Neural cell (in vitro differentiated cells): ENCODE data around the gene CDK5R1. TPM values are rescaled to one million over a fixed set of nuclear protein-coding genes. Genes with fewer than 3 reads are reported as not detected.

Experiments used
- H2AFZ ChIP-seq: fragments of 200-600, 300-800 bp; sonication (generic), shearing (Covaris generic); 2 replicates; pipeline ENCODE4 v1.6.0; 2014; ENCODE audit warnings: low read depth, mild to moderate bottlenecking, antibody characterized with exemption, low read length, moderate library complexity
- H3F3A ChIP-seq: fragments of 200-600 bp; shearing (Covaris generic); 2 replicates; pipeline ENCODE4 v1.6.1; 2016; ENCODE audit warnings: mild to moderate bottlenecking, moderate library complexity, mixed read lengths, antibody characterized with exemption, low read length; ENCODE audit not compliant: insufficient read depth, poor library complexity, severe bottlenecking
- H3K27ac ChIP-seq: fragments of 200-600, 300-800 bp; sonication (generic), shearing (Covaris generic); 2 replicates; pipeline ENCODE4 v1.5.1; 2014; ENCODE audit warnings: mild to moderate bottlenecking, low read length, moderate library complexity
- H3K27me3 ChIP-seq: fragments of 300-800, 200-600 bp; sonication (generic), shearing (Covaris generic); 2 replicates; pipeline ENCODE4 v1.6.0; 2014; ENCODE audit warnings: mild to moderate bottlenecking, low read depth, low read length, moderate library complexity; ENCODE audit not compliant: insufficient read depth
- H3K36me3 ChIP-seq: fragments of 300-800, 200-600 bp; sonication (generic), shearing (Covaris generic); 2 replicates; pipeline ENCODE4 v1.5.1; 2014; ENCODE audit warnings: mild to moderate bottlenecking, antibody characterized with exemption, low read length, moderate library complexity; ENCODE audit not compliant: insufficient read depth
- H3K4me2 ChIP-seq: fragments of 300-800, 200-600 bp; sonication (generic), shearing (Covaris generic); 2 replicates; pipeline ENCODE4 v1.6.0; 2014; ENCODE audit warnings: mild to moderate bottlenecking, low read length
- H3K4me3 ChIP-seq: fragments of 300-800, 200-600 bp; sonication (generic), shearing (Covaris generic); 2 replicates; pipeline ENCODE4 v1.5.1; 2014; ENCODE audit warnings: mild to moderate bottlenecking, low read length, moderate library complexity
- H3K79me2 ChIP-seq: fragments of 200-600 bp; shearing (Covaris generic); replicated peaks from 2 replicates; pipeline ENCODE4 v1.6.0; 2014; ENCODE audit warnings: mild to moderate bottlenecking, low read length, moderate library complexity; ENCODE audit not compliant: insufficient read depth
- H3K9ac ChIP-seq: fragments of 300-800, 200-600 bp; sonication (generic), shearing (Covaris generic); 2 replicates; pipeline ENCODE4 v1.6.1; 2016; ENCODE audit warnings: mild to moderate bottlenecking, low read length, mixed read lengths
- H3K9me2 ChIP-seq: fragments of 200-600 bp; shearing (Covaris generic); 2 replicates; pipeline ENCODE4 v1.6.1; 2016; ENCODE audit warnings: mild to moderate bottlenecking, low read length, mixed read lengths; ENCODE audit not compliant: insufficient read depth
- H3K9me3 ChIP-seq: fragments of 200-600, 300-800 bp; sonication (generic), shearing (Covaris generic); 2 replicates; pipeline ENCODE4 v1.6.1; 2016; ENCODE audit warnings: mild to moderate bottlenecking, mixed run types, low read length, moderate library complexity, mixed read lengths
- H4K20me1 ChIP-seq: fragments of 200-600 bp; shearing (Covaris generic); 2 replicates; pipeline ENCODE4 v1.6.1; 2016; ENCODE audit warnings: mild to moderate bottlenecking, mixed run types; ENCODE audit not compliant: insufficient read depth
- CTCF ChIP-seq: fragments of 450-650 bp; IDR thresholded peaks from 2 replicates; pipeline ENCODE4 v1.5.1; 2014; ENCODE audit warnings: antibody characterized with exemption, mild to moderate bottlenecking, moderate library complexity; ENCODE audit not compliant: poor library complexity, severe bottlenecking
- EP300 ChIP-seq: fragments of 450-650 bp; conservative IDR thresholded peaks from 2 replicates; pipeline ENCODE4 v1.6.1; 2014; ENCODE audit warnings: antibody characterized with exemption, mild to moderate bottlenecking, moderate library complexity; ENCODE audit not compliant: poor library complexity, severe bottlenecking
- EZH2 ChIP-seq: fragments of 200-600, 300-800 bp; shearing (Covaris generic), sonication (generic); IDR thresholded peaks from 2 replicates; pipeline ENCODE4 v1.6.1; 2014; ENCODE audit warnings: antibody characterized with exemption, low read length, borderline replicate concordance, mild to moderate bottlenecking; ENCODE audit not compliant: insufficient read depth, poor library complexity, severe bottlenecking
- MXI1 ChIP-seq: fragments of 450-650 bp; conservative IDR thresholded peaks from 2 replicates; pipeline ENCODE4 v1.6.1; 2014; ENCODE audit warnings: antibody characterized with exemption, mild to moderate bottlenecking; ENCODE audit not compliant: poor library complexity, severe bottlenecking
- POLR2AphosphoS5 ChIP-seq: IDR thresholded peaks from 2 replicates; pipeline ENCODE4 v1.6.1; 2012
- RAD21 ChIP-seq: fragments of 450-650 bp; conservative IDR thresholded peaks from 2 replicates; pipeline ENCODE4 v1.6.1; 2014; ENCODE audit warnings: antibody characterized with exemption, mild to moderate bottlenecking, moderate library complexity
- REST ChIP-seq: IDR thresholded peaks from 2 replicates; pipeline ENCODE4 v1.6.1; 2012; ENCODE audit warnings: borderline replicate concordance
- SMC3 ChIP-seq: fragments of 450-650 bp; conservative IDR thresholded peaks from 2 replicates; pipeline ENCODE4 v1.6.1; 2014; ENCODE audit warnings: antibody characterized with exemption, mild to moderate bottlenecking, moderate library complexity; ENCODE audit not compliant: poor library complexity
- TAF1 ChIP-seq: IDR thresholded peaks from 2 replicates; pipeline ENCODE4 v1.6.1; 2012; ENCODE audit warnings: low read depth
- polyA plus RNA-seq: library from polyadenylated mRNA; depleted of rRNA; stranded (reverse); fragments of >200 nt; gene quantifications from 2 replicates; pipeline ENCODE4 v1.2.3, GENCODE V29; 2014

Gene CDK5R1
- polyA plus RNA-seq, 1 donor from 2014 or later: 199 TPM

- Histone ChIP-seq H3K36me3 (no peaks in the 10 kb centered on the region), H3F3A (no peaks in the 10 kb centered on the region), H3K9me3 (no peaks in the 10 kb centered on the region), H3K27ac (no peak overlapping the region), H3K9ac (no peak overlapping the region), H3K79me2 (no peaks in the 10 kb centered on the region), H3K4me2 (no peak overlapping the region), H3K9me2 (no peaks in the 10 kb centered on the region), H3K27me3 (no peaks in the 10 kb centered on the region), H4K20me1 (no peaks in the 10 kb centered on the region), H2AFZ (no peak overlapping the region), H3K4me3 (no peak overlapping the region)
- no peak for TF ChIP-seq POLR2AphosphoS5
- no peak for TF ChIP-seq REST
- no peak for TF ChIP-seq TAF1
- TF ChIP-seq EP300: no peak
- TF ChIP-seq EZH2: no peak
- TF ChIP-seq SMC3: no peak
- no peak for TF ChIP-seq CTCF
- TF ChIP-seq RAD21: no peak
- TF ChIP-seq MXI1: no peak
Measured at GRCh38 chr17:32460054-32460453, 26.7 kb upstream of the CDK5R1 start.

- H3K4me3 ChIP-seq: no peak overlapping the region
- H3K9me2 ChIP-seq: no peaks in the 10 kb centered on the region
- no peaks in the 10 kb centered on the region for H3K36me3 ChIP-seq
- no peak overlapping the region for H3K9ac ChIP-seq
- no peak for TF ChIP-seq REST
- TF ChIP-seq POLR2AphosphoS5: no peak
- TF ChIP-seq TAF1: no peak
- TF ChIP-seq RAD21: no peak
- no peak for TF ChIP-seq CTCF
- TF ChIP-seq MXI1: no peak
- TF ChIP-seq EZH2: no peak
- TF ChIP-seq EP300: no peak
- no peak for TF ChIP-seq SMC3
- no peaks in the 10 kb centered on the region for H3K9me3 ChIP-seq
- H3F3A ChIP-seq: no peaks in the 10 kb centered on the region
- no peaks in the 10 kb centered on the region for H3K27me3 ChIP-seq
- no peaks in the 10 kb centered on the region for H3K79me2 ChIP-seq
- H2AFZ ChIP-seq: no peak overlapping the region
- H4K20me1 ChIP-seq: no peaks in the 10 kb centered on the region
- H3K27ac ChIP-seq: no peak overlapping the region
- H3K4me2 ChIP-seq: no peak overlapping the region
Measured at GRCh38 chr17:32461498-32461852, 25.3 kb upstream of the CDK5R1 start.
